HG03175 (cell line): Measurements from ENCODE around the gene ALG6.
A peak's percentile ranks its signal among the peaks of the same experiment; 100 is the strongest.
"Not testable (repeated sequence)": the region's sequence is repeated elsewhere in the genome, so short reads cannot be mapped to it uniquely, and the experiment has no call there.

Source experiments
- ATAC-seq: cut with Tn5 transposase; IDR thresholded peaks from one replicate; pipeline ENCODE4 v1.9.1; 2021; ENCODE audit warnings: mild to moderate bottlenecking, moderate library complexity; ENCODE audit not compliant: unreplicated experiment

Gene ALG6

GRCh38 chr1:63411066-63411465, 43.6 kb downstream of the ALG6 start:
- no peak for ATAC-seq

- ATAC-seq, result no peak
Measured at GRCh38 chr1:63413394-63413793, 46.0 kb downstream of the ALG6 start.

DNA sequence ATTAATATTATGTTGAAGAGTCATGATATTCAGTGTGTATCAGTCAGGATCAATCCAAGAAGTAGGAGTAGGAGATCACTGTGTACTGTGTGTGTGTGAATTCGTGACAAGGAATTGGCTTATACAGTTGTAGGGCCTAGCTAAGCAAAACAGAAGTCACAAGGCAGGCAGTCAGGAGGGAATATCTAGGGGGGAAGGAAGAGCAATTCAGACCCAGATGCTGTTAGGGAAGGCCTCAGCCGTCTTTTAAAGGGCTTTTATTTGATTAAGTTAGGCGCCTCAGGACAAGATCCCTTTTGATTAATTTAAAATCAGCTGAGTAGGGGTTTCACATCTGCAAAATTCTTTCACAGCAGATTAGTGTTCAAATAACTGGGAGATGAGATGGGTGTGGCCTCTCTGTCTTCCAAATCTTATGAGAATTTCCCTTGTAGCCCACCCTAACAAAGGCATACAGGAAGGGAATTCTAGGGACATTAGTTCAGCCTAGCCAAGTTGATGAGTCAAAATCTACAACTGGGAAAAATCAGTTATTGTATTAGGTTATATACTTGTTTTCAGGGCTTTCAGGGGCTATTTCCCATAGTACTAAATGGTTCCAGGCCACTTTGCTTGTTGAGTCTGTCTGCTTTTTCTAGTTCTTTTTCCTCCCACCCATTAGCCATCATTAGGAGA, 47.4 kb downstream of the ALG6 start:
- no peak for ATAC-seq

GRCh38 chr1:63418101-63418500, 50.7 kb downstream of the ALG6 start:
- ATAC-seq, result no peak

- ATAC-seq, result not testable (repeated sequence)
Measured at GRCh38 chr1:63420746-63421145, 53.3 kb downstream of the ALG6 start.

- ATAC-seq, result no peak
Measured at GRCh38 chr1:63423649-63424048, 56.2 kb downstream of the ALG6 start.

DNA sequence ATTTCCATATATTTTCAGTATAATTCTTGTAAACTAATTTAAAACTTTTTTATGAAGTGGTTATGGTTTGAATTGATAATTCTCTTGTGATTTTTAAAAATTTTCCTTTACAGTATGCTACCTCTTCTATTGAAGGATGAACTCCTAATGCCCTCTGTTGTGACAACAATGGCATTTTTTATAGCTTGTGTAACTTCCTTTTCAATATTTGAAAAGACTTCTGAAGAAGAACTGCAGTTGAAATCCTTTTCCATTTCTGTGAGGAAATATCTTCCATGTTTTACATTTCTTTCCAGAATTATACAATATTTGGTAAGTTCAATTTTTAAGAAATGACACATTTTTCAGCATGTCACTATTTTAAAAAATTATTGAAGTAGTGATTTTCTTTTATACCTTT, 61.4 kb downstream of the ALG6 start:
- no peak for ATAC-seq

DNA sequence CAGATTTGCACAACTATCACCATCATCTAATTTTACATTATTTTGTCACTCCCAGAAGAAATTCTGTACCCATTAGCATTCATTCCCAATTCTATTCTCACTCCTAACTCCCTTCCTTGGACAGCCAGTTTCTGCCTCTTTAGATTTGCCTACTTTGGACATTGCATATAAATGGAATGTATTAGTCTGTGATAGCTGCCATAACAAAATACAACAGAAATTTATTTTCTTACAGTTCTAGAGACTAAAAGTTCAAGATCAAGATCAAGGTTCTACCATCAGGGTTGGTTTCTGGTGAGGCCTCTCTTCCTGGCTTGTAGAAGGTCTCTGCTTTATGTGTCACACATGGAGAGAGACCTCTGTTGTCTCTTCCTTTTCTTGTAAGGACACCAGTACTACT, 61.9 kb downstream of the ALG6 start:
- no peak for ATAC-seq

DNA sequence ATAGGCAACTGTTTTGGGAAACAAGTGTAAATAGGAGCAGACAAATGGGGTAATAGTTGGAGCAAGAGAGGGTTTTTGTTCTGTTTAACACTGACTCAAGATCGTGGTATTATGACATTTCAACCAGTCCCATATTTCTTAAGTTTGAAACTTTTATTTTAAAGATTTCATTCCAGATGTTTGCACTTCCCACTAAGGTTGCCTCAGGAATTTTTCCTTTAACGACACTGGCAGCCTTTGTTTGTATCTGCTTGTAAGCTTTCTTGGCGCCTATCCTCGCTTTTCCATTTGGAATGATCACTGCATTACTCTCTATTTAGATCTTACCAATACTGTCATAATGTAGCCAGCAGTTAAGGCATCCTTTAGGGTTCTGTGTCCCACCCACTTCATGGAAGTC, 67.7 kb downstream of the ALG6 start:
- ATAC-seq, result no peak

- no peak for ATAC-seq
Measured at GRCh38 chr1:63442141-63442475, 74.7 kb downstream of the ALG6 start.

DNA sequence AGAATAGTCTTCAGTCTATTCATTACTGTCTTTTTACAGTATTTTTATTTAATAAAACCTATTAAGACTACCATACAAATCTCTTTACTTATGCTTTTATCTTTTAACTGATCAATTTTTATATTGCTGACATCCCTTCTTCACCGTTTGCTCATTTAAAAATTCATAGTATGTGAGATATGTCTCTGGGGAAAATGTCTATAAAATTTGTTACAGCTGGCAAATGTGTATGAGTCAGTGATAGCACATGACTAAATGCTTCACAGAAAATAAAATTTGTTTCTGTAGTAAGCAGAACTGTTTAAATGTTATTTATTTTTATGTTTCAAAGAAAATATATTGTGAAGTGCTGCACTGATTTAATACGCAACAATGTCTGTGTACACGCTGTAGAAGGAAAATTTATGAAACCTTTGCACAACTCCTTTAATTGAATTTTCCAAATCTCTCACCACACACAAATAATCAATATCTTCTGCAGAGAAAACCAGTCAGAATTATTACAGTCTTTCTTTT, 81.4 kb downstream of the ALG6 start:
- no peak for ATAC-seq

GRCh38 chr1:63450416-63450815, 83.0 kb downstream of the ALG6 start:
- no peak for ATAC-seq

DNA sequence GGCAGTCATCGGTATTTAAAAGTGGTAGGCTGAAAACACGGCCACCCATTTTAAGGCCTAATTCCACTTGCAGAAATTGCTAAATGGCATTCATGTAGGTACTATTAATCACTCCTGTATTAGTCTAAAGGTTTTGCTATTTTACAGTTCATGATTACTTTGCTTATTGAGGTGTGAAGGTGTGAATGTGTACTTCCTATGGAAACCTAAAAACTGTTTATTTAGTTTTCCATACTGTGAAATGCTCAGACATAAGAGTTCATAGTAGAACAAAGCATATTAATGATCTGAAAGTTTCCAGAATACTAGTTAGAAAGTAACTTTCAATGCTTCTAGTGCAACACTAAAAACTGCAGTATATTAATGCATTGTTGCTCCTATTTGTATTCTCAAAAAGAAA, 85.8 kb downstream of the ALG6 start:
- peak; percentile 65 for ATAC-seq

DNA sequence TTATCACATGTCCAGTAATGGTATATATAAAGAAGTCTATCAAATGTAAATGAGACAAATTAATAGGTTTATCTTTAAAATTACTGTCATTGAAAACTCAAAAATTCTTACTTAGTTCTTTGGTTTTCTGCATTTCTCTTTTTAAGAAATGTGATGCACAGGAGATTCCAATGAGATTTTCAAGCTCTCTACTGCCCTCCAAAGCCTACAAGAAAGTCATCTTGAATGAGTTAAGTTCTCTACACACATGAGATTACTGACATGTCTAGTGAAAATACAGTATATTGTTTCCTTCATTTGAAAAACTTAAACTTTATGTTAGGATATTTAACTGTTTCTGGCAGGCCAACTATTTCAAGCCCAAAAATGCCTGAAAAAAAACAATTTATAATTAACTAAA, 86.8 kb downstream of the ALG6 start:
- ATAC-seq, result no peak

GRCh38 chr1:63458750-63459149, 91.3 kb downstream of the ALG6 start:
- ATAC-seq, result no peak

DNA sequence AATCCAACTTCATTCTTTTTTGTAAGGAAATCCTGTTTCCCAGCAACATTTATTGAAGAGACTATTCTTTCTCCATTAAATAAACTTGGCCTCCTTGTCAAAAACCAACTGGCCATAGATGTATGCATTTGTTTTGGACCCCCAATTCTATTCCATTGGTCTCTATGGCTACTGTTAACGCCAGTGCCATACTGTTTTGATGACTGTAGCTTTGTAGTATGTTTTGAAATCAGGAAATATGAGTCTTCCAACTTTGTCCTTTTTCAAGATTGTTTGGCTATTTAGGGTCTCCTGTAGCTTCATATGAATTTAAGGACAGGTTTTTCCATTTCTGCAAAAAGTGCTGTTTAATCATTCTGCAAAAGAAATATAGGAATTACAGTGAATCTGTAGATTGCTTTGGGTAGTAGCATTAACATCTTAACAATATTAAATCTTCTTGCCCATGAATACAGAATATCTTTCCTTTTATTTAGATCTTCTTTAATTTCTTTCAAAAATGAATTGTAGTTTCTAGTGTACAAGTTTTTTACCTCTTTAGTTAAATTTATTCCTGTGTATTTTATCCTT, 94.3 kb downstream of the ALG6 start:
- ATAC-seq, result no peak

DNA sequence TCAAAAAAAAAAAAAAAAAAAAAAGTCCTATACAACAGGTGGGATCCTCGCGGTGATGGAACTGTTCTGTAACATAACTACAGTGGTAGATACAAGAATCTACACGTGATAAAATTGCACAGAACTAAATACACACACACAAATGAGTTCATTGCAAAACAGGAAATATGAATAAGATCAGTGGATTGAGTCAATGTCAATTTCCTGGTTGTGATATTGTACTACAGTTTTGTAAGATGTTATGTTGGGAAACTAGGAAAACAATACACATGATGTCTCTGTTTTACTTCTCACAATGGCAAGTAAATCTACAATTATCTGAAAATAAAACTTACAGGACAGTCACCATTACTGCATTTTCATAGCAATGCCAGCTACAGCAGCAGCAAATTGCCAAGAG, 95.8 kb downstream of the ALG6 start:
- no peak for ATAC-seq

DNA sequence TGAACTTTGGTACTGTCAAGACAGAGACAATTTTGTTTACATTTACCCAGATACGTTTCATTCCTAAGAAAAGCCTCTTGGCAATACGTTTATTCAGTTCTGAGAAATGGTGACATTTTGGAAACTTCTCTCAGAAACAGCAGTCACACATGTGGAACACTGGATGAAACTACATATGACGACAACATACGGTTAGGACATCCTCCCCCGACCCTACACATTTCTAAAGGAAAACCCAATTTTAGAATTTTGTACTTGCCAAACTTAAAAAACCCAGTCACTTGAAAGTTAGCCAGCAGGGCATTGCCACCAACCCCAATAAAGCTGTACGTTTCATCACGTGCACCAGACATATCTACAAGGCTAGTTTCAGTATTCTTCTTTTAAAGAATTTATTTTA, 98.8 kb downstream of the ALG6 start:
- no peak for ATAC-seq

GRCh38 chr1:63466759-63467158, 99.3 kb downstream of the ALG6 start:
- no peak for ATAC-seq

GRCh38 chr1:63468683-63469082, 101.3 kb downstream of the ALG6 start:
- not testable (repeated sequence) for ATAC-seq

DNA sequence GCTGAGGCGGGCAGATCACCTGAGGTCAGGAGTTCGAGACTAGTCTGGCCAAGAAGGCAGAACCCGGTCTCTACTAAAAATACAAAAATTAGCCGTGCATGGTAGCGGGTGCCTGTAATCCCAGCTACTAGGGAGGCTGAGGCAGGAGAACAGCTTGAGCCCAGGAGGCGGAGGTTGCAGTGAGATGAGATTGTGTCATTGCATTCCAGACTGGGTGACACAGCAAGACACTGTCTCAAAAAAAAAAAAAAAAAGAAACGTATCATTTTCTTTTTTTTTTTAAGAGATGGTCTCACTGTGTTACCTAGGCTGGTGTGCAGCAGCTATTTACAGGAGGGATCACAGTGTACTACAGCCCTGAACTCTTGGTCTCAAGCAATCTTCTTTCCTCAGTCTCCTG, 108.3 kb downstream of the ALG6 start:
- ATAC-seq, result no peak

DNA sequence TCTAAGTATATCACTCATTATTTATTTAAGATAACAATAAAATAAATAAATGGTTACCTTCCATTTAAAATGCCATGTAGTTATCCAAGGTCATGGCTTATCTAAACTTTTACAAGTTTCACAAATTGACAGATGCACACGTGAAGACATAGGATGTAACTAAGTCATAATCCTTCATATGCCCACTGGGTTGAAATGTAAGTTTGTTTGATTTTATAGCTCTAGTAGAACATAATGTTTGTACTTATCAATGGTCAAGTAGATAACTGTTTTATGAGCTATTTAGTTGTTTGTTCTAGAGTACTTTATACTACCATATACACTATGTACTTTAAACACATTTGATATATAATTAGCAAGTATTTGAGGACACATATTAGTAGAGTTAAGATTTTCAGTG, 112.6 kb downstream of the ALG6 start:
- no peak for ATAC-seq

DNA sequence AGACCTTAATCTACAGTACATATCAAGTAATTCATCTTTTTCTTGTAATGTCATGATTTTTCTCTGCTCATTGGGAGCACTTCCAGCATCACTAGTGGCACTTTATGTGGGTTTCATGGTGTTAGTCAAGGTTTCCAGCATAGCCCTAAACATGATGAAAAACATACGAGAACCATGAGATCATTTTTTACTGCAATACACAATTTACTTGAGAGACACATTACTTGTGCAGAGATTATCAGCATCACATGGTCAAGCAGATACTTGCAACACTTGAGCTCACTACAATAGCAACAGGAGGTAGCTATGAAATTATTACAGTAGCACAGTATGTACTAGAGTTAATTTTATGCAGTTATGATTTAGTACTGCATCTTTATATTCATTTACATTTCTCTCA, 119.2 kb downstream of the ALG6 start:
- ATAC-seq, result no peak
